ENCODE measurements around the gene BOLA3.
A peak's percentile ranks its signal among the peaks of the same experiment; 100 is the strongest.

The BOLA3 gene

GRCh38 chr2:74104839-74105238, 42.9 kb downstream of the BOLA3 start:
- peaks cover 3% of the 10 kb centered on the region for H3K36me3 ChIP-seq (replicated peaks)
- in situ Hi-C loops (cut with HindIII; ENCODE audit: low pct_ligation_motif_present, low sequenced_read_pairs), result no loop called here
- no peak for DNase-seq
- H3K27me3 ChIP-seq (replicated peaks), result no peaks in the 10 kb centered on the region
- TF ChIP-seq CTCF (IDR thresholded peaks at IDR 0.05; ENCODE audit: low read depth, low read length, missing control alignments), result peak; percentile 25
- H3K4me3 ChIP-seq (ENCODE audit: low read depth, low read length), result no peak overlapping the region
- no peak overlapping the region for H3K27ac ChIP-seq

DNA sequence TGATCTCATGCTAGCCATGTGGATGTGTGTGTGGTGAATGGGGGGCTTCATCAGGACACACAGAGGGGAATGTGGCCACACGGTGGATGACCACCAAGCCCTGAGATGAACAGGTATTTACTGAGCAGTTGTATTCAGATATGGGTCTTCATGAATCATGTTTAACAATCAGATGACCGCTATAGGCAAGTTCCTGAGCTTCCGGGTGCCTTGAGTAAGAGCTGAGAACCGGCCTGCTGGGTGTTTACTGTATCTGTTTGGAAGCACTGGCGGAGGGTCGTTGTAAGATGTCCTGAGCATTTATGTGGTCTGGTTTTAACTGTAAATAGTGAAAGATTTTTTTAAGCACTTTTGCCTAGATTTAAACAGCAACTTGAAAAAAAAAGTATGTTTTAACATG, 43.9 kb downstream of the BOLA3 start:
- in situ Hi-C loops (cut with HindIII; ENCODE audit: low pct_ligation_motif_present, low sequenced_read_pairs), result no loop called here
- Histone ChIP-seq H3K27ac (no peak overlapping the region), H3K36me3 (replicated peaks) (peaks cover 7% of the 10 kb centered on the region), H3K27me3 (replicated peaks) (no peaks in the 10 kb centered on the region), H3K4me3 (ENCODE audit: low read depth, low read length) (no peak overlapping the region)
- no peak for DNase-seq
- TF ChIP-seq CTCF (IDR thresholded peaks at IDR 0.05; ENCODE audit: low read depth, low read length, missing control alignments), result no peak

DNA sequence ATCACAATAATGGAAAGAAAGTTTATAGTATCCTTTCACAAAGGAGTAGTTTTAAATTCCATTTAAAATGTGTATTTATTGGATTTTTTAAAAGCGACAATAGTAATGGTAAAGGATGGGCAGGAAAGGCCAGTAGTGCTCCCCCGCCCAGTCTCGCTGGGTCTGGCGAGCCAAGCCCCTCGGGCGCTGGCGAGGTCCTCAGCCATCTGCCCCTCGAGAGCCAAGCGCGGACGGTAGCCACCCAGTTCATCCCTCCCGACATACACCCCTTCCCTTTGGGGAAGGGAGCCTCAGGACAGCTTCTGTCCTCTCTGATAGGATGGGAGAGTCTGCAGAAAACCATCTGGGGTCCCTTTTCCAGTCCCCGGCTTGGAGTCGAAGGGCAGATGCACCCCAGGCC, 45.2 kb downstream of the BOLA3 start:
- in situ Hi-C loops (cut with HindIII; ENCODE audit: low pct_ligation_motif_present, low sequenced_read_pairs), result no loop called here
- H3K36me3 ChIP-seq (replicated peaks), result peaks cover 7% of the 10 kb centered on the region

GRCh38 chr2:74101574-74102300, 46.0 kb downstream of the BOLA3 start:
- no peak for DNase-seq
- H3K36me3 ChIP-seq (replicated peaks), result peaks cover 7% of the 10 kb centered on the region
- H3K4me3 ChIP-seq (ENCODE audit: low read depth, low read length), result no peak overlapping the region
- H3K27me3 ChIP-seq (replicated peaks), result no peaks in the 10 kb centered on the region
- H3K27ac ChIP-seq, result no peak overlapping the region
- no peak for TF ChIP-seq CTCF (IDR thresholded peaks at IDR 0.05; ENCODE audit: low read depth, low read length, missing control alignments)
- in situ Hi-C loops (cut with HindIII; ENCODE audit: low pct_ligation_motif_present, low sequenced_read_pairs), result no loop called here

More for the DNA sequence above, 45.2 kb downstream of the BOLA3 start:
- no peak for DNase-seq
- no peak overlapping the region for H3K27ac ChIP-seq
- no peak for TF ChIP-seq CTCF (IDR thresholded peaks at IDR 0.05; ENCODE audit: low read depth, low read length, missing control alignments)
- no peak overlapping the region for H3K4me3 ChIP-seq (ENCODE audit: low read depth, low read length)
- H3K27me3 ChIP-seq (replicated peaks), result no peaks in the 10 kb centered on the region

DNA sequence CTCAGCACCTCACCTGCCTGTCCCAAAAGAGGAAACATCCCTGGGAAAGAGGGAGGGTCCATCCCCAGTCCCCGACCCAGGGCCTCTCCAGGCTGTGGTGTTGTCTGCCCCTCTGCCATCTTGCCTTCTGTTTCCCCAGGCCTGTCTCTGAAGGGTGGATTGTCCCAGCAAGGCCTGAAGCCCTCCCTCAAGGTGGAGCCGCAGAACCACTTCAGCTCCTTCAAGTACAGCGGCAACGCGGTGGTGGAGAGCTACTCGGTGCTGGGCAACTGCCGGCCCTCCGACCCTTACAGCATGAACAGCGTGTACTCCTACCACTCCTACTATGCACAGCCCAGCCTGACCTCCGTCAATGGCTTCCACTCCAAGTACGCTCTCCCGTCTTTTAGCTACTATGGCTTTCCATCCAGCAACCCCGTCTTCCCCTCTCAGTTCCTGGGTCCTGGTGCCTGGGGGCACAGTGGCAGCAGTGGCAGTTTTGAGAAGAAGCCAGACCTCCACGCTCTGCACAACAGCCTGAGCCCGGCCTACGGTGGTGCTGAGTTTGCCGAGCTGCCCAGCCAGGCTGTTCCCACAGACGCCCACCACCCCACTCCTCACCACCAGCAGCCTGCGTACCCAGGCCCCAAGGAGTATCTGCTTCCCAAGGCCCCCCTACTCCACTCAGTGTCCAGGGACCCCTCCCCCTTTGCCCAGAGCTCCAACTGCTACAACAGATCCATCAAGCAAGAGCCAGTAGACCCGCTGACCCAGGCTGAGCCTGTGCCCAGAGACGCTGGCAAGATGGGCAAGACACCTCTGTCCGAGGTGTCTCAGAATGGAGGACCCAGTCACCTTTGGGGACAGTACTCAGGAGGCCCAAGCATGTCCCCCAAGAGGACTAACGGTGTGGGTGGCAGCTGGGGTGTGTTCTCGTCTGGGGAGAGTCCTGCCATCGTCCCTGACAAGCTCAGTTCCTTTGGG, 47.2 kb downstream of the BOLA3 start:
- TF ChIP-seq CTCF (IDR thresholded peaks at IDR 0.05; ENCODE audit: low read depth, low read length, missing control alignments), result no peak
- no peak for DNase-seq
- H3K27me3 ChIP-seq (replicated peaks), result no peaks in the 10 kb centered on the region
- H3K27ac ChIP-seq, result no peak overlapping the region
- H3K36me3 ChIP-seq (replicated peaks), result peaks cover 7% of the 10 kb centered on the region
- in situ Hi-C loops (cut with HindIII; ENCODE audit: low pct_ligation_motif_present, low sequenced_read_pairs), result no loop called here
- H3K4me3 ChIP-seq (ENCODE audit: low read depth, low read length), result no peak overlapping the region

All from brain microvascular endothelial cell (primary cell).